WI38 (cell line): ENCODE measurements around the gene NAT10.
"Not testable (repeated sequence)": the region's sequence is repeated elsewhere in the genome, so short reads cannot be mapped to it uniquely, and the experiment has no call there.

Source experiments
- H3K4me3 ChIP-seq: 2 replicates; pipeline ENCODE4 v1.5.1; 2011; ENCODE audit warnings: low read depth, mild to moderate bottlenecking, control low read depth, low read length
- CTCF ChIP-seq: IDR thresholded peaks from 2 replicates; pipeline ENCODE4 v1.5.1; 2012; ENCODE audit warnings: low read depth, mild to moderate bottlenecking, control low read depth, low read length

The NAT10 gene

GRCh38 chr11:34178209-34178821, 72.9 kb downstream of the NAT10 start:
- TF ChIP-seq CTCF: no peak
- no peak overlapping the region for H3K4me3 ChIP-seq

- H3K4me3 ChIP-seq: no peak overlapping the region
- no peak for TF ChIP-seq CTCF
Observed at GRCh38 chr11:34179026-34179675, 73.7 kb downstream of the NAT10 start.

- no peak overlapping the region for H3K4me3 ChIP-seq
- no peak for TF ChIP-seq CTCF
Observed at GRCh38 chr11:34180040-34180813, 74.8 kb downstream of the NAT10 start.

GRCh38 chr11:34180814-34181165, 75.4 kb downstream of the NAT10 start:
- not testable (repeated sequence) for H3K4me3 ChIP-seq

GRCh38 chr11:34181251-34181650, 75.8 kb downstream of the NAT10 start:
- no peak overlapping the region for H3K4me3 ChIP-seq
- TF ChIP-seq CTCF: no peak

- no peak for TF ChIP-seq CTCF
- H3K4me3 ChIP-seq: no peak overlapping the region
Observed at GRCh38 chr11:34181856-34182405, 76.5 kb downstream of the NAT10 start.

GRCh38 chr11:34182425-34182824, 77.0 kb downstream of the NAT10 start:
- no peak for TF ChIP-seq CTCF
- H3K4me3 ChIP-seq: no peak overlapping the region
